IMR-90 (cell line): Measurements from ENCODE around the gene NSL1. TPM values are rescaled to one million over a fixed set of nuclear protein-coding genes. Genes with fewer than 3 reads are reported as not detected.

Source experiments
- ATAC-seq: fragments of 200-7000 bp; cut with Tn5 transposase; 2 replicates; pipeline ENCODE4 v1.9.1; 2020; ENCODE audit warnings: low read depth, mild to moderate bottlenecking, moderate library complexity
- BruUV-seq: library from RNA; stranded (reverse); fragments of 400-500 nt; replicated peaks from 2 replicates; lab custom pipeline; 2021; lab: Mats Ljungman, UMichigan
- CTCF ChIA-PET: fragments of 300-600 bp; formaldehyde crosslinking; extraction: SDS; loops from one replicate; lab custom pipeline; 2021; ENCODE audit warnings: antibody characterized with exemption; lab: Yijun Ruan, JAX
- POLR2A ChIA-PET: fragments of 300-600 bp; sonication (Branson Sonifier 250); formaldehyde crosslinking; loops from one replicate; lab custom pipeline; 2022; ENCODE audit warnings: antibody characterized with exemption; ENCODE audit not compliant: unreplicated experiment; lab: Charles Lee
- DNase-seq: peaks from one replicate; pipeline ENCODE4 v3.0.0; 2013
- H2AFZ ChIP-seq: replicated peaks from 2 replicates; pipeline ENCODE3; 2013; ENCODE audit warnings: low read length, mild to moderate bottlenecking; ENCODE audit not compliant: poor library complexity
- H2AK5ac ChIP-seq: 2 replicates; pipeline ENCODE4 v1.6.1; 2013; ENCODE audit warnings: low read depth, low read length, inconsistent platforms
- H2AK9ac ChIP-seq: replicated peaks from 2 replicates; pipeline ENCODE3; 2013; ENCODE audit warnings: mild to moderate bottlenecking, low read depth, low read length, moderate library complexity; ENCODE audit not compliant: poor library complexity
- H2BK120ac ChIP-seq: 2 replicates; pipeline ENCODE4 v1.6.1; 2013; ENCODE audit warnings: low read depth, low read length, inconsistent platforms
- H2BK15ac ChIP-seq: 3 replicates; pipeline ENCODE4 v1.6.1; 2013; ENCODE audit warnings: low read depth, low read length, inconsistent platforms
- H2BK20ac ChIP-seq: 2 replicates; pipeline ENCODE4 v1.6.1; 2013; ENCODE audit warnings: low read depth, mild to moderate bottlenecking, inconsistent platforms, low read length, moderate library complexity
- H2BK5ac ChIP-seq: 2 replicates; pipeline ENCODE4 v1.6.1; 2013; ENCODE audit warnings: mild to moderate bottlenecking, low read depth, low read length, inconsistent platforms; ENCODE audit not compliant: poor library complexity, severe bottlenecking
- H3K14ac ChIP-seq: replicated peaks from 2 replicates; pipeline ENCODE4 v1.6.1; 2013; ENCODE audit warnings: low read depth, low read length, inconsistent platforms
- H3K18ac ChIP-seq: 2 replicates; pipeline ENCODE4 v1.6.1; 2013; ENCODE audit warnings: low read depth, low read length, control low read depth
- H3K23ac ChIP-seq: 2 replicates; pipeline ENCODE4 v1.6.1; 2013; ENCODE audit warnings: low read depth, low read length, inconsistent platforms
- H3K27ac ChIP-seq: 2 replicates; pipeline ENCODE4 v1.5.1; 2013; ENCODE audit warnings: mild to moderate bottlenecking, control low read depth, low read length; ENCODE audit not compliant: insufficient read depth
- H3K27me3 ChIP-seq: 2 replicates; pipeline ENCODE4 v1.6.1; 2013; ENCODE audit warnings: low read length; ENCODE audit not compliant: control insufficient read depth, insufficient read depth
- H3K36me3 ChIP-seq: 2 replicates; pipeline ENCODE4 v1.6.1; 2013; ENCODE audit warnings: low read length, mixed read lengths; ENCODE audit not compliant: control insufficient read depth, insufficient read depth
- H3K4ac ChIP-seq: 2 replicates; pipeline ENCODE4 v1.6.1; 2013; ENCODE audit warnings: low read depth, low read length, inconsistent platforms
- H3K4me1 ChIP-seq: 2 replicates; pipeline ENCODE4 v1.6.1; 2013; ENCODE audit warnings: low read length, mixed read lengths; ENCODE audit not compliant: control insufficient read depth, insufficient read depth
- H3K4me2 ChIP-seq: 2 replicates; pipeline ENCODE4 v1.6.1; 2013; ENCODE audit warnings: low read depth, mild to moderate bottlenecking, control low read depth, low read length, moderate library complexity
- H3K4me3 ChIP-seq: 2 replicates; pipeline ENCODE4 v1.5.1; 2013; ENCODE audit warnings: low read depth, mild to moderate bottlenecking, control low read depth, low read length, moderate library complexity; ENCODE audit not compliant: insufficient read depth
- H3K56ac ChIP-seq: 2 replicates; pipeline ENCODE4 v1.6.1; 2013; ENCODE audit warnings: low read length, inconsistent platforms; ENCODE audit not compliant: insufficient read depth; ENCODE audit errors: extremely low read depth
- H3K79me1 ChIP-seq, 2 experiments: 2 replicates each; pipeline ENCODE4 v1.6.1; 2013; ENCODE audit warnings: low read length in 2 of 2, inconsistent platforms in 1 of 2, low read depth in 1 of 2
- H3K9ac ChIP-seq: 2 replicates; pipeline ENCODE4 v1.6.1; 2013; ENCODE audit warnings: low read depth, low read length, control low read depth
- H3K9me1 ChIP-seq: 2 replicates; pipeline ENCODE4 v1.6.1; 2013; ENCODE audit warnings: low read length, inconsistent platforms; ENCODE audit not compliant: insufficient read depth
- H3K9me3 ChIP-seq: 2 replicates; pipeline ENCODE4 v1.6.1; 2013; ENCODE audit warnings: low read length; ENCODE audit not compliant: control insufficient read depth, insufficient read depth
- H4K20me1 ChIP-seq: 2 replicates; pipeline ENCODE4 v1.6.1; 2013; ENCODE audit warnings: low read length, inconsistent platforms; ENCODE audit not compliant: insufficient read depth
- H4K5ac ChIP-seq: 2 replicates; pipeline ENCODE4 v1.6.1; 2013; ENCODE audit warnings: mild to moderate bottlenecking, low read depth, low read length, control low read depth
- H4K8ac ChIP-seq, 2 experiments: 2 replicates each; pipeline ENCODE4 v1.6.1; 2013; ENCODE audit warnings: low read depth in 2 of 2, low read length in 2 of 2, control low read depth in 1 of 2, inconsistent platforms in 1 of 2
- H4K91ac ChIP-seq: 2 replicates; pipeline ENCODE4 v1.6.1; 2013; ENCODE audit warnings: low read depth, low read length, inconsistent platforms; ENCODE audit not compliant: insufficient read depth
- BHLHE40 ChIP-seq: fragments of 150-350 bp; IDR thresholded peaks from 2 replicates; pipeline ENCODE4 v1.6.1; 2016; ENCODE audit warnings: mild to moderate bottlenecking, low read depth, low read length
- CEBPB ChIP-seq: IDR thresholded peaks from 2 replicates; pipeline ENCODE4 v1.6.1; 2012; ENCODE audit warnings: low read depth, low read length, improper control_type of control experiment
- CHD1 ChIP-seq: IDR thresholded peaks from 2 replicates; pipeline ENCODE4 v1.6.1; 2012; ENCODE audit warnings: low read depth, low read length, improper control_type of control experiment
- MAFK ChIP-seq: IDR thresholded peaks from 2 replicates; pipeline ENCODE4 v1.6.1; 2012; ENCODE audit warnings: low read depth, low read length, improper control_type of control experiment
- MAZ ChIP-seq: IDR thresholded peaks from 2 replicates; pipeline ENCODE4 v1.6.1; 2012; ENCODE audit warnings: low read depth, mild to moderate bottlenecking, low read length, improper control_type of control experiment, moderate library complexity, borderline replicate concordance
- NFE2L2 ChIP-seq: fragments of 150-350 bp; IDR thresholded peaks from 2 replicates; pipeline ENCODE4 v1.6.1; 2016; ENCODE audit warnings: low read depth, mild to moderate bottlenecking, low read length
- POLR2A ChIP-seq: IDR thresholded peaks from 2 replicates; pipeline ENCODE4 v1.6.1; 2012; ENCODE audit warnings: mild to moderate bottlenecking, low read depth, low read length
- RAD21 ChIP-seq: IDR thresholded peaks from 2 replicates; pipeline ENCODE4 v1.6.1; 2012; ENCODE audit warnings: low read length, improper control_type of control experiment
- RCOR1 ChIP-seq: IDR thresholded peaks from 2 replicates; pipeline ENCODE4 v1.6.1; 2012; ENCODE audit warnings: mild to moderate bottlenecking, low read length, improper control_type of control experiment; ENCODE audit not compliant: insufficient replicate concordance
- RFX5 ChIP-seq: IDR thresholded peaks from 2 replicates; pipeline ENCODE4 v1.8.0; 2012; ENCODE audit warnings: low read depth, mild to moderate bottlenecking, low read length, moderate library complexity
- SMC3 ChIP-seq: fragments of 150-350 bp; IDR thresholded peaks from 2 replicates; pipeline ENCODE4 v1.6.1; 2016; ENCODE audit warnings: low read depth, mild to moderate bottlenecking, antibody characterized with exemption, low read length, moderate library complexity
- USF2 ChIP-seq: fragments of 150-350 bp; IDR thresholded peaks from 2 replicates; pipeline ENCODE4 v1.6.1; 2017; ENCODE audit warnings: mild to moderate bottlenecking, antibody characterized with exemption, low read length, low read depth
- WGBS, 2 experiments: methylation state at CpG; one replicate each; pipeline versions ENCODE4 v1.1.5 to v1.1.7; 2013; ENCODE audit warnings: missing lambda C conversion rate in 2 of 2; ENCODE audit not compliant: insufficient read length in 1 of 2; ENCODE audit errors: extremely low coverage in 2 of 2; 5-methylcytosine and 5-hydroxymethylcytosine counted together
- dilution Hi-C: fragments of 300-500 bp; cut with HindIII; formaldehyde crosslinking; loops from one replicate; pipeline ENCODE4 v1.14.3; 2018; ENCODE audit warnings: low sequenced_read_pairs; ENCODE audit not compliant: unreplicated experiment
- in situ Hi-C: fragments of 300-500 bp; cut with MboI; formaldehyde crosslinking; loops from 3 replicates; pipeline ENCODE4 v1.14.3; 2019; ENCODE audit warnings: low sequenced_read_pairs, inconsistent platforms, mixed read lengths
- intact Hi-C: fragments of 100-400 bp; cut with micrococcal nuclease; formaldehyde crosslinking; loops from 2 replicates; pipeline ENCODE4 v1.10.0; 2022
- polyA plus RNA-seq, 3 experiments: library from polyadenylated mRNA; depleted of rRNA; stranded (reverse); fragments of >200 nt; gene quantifications; 2 replicates each; pipeline ENCODE4 v1.2.3, GENCODE V29; 2012; ENCODE audit warnings: low replicate concordance in 1 of 3
- total RNA-seq: library from RNA; depleted of rRNA; stranded (reverse); fragments of >200 nt; gene quantifications from 2 replicates; pipeline ENCODE4 v1.2.3, GENCODE V29; 2012

The NSL1 gene
- total and polyA plus RNA-seq, 2 of the 4 experiments (the other 2 are of a cell fraction): 19.1 to 42.5 TPM

GRCh38 chr1:212762234-212762633, 29.3 kb downstream of the NSL1 start:
- WGBS, 2 experiments: no CpG with 5 or more reads among the region's 4 CpGs
- Histone ChIP-seq H3K27me3 (no peaks in the 10 kb centered on the region), H2BK15ac (no peak overlapping the region), H3K9me3 (no peaks in the 10 kb centered on the region), H3K4me2 (no peak overlapping the region), H2BK5ac (no peak overlapping the region), H3K56ac (no peak overlapping the region), H4K8ac (no peak overlapping the region), H3K27ac (no peak overlapping the region), H3K4me1 (no peaks in the 10 kb centered on the region), H3K79me1 (peaks cover 28 to 29% of the 10 kb centered on the region in 2 experiments), H2AFZ (no peak overlapping the region), H3K9ac (no peak overlapping the region), H2AK9ac (no peak overlapping the region), H3K18ac (no peak overlapping the region), H3K23ac (no peak overlapping the region), H3K36me3 (peaks cover 1% of the 10 kb centered on the region; the same call in 1 of the 2 replicates), H2BK20ac (no peak overlapping the region), H4K5ac (no peak overlapping the region), H3K4ac (no peak overlapping the region), H2BK120ac (no peak overlapping the region), H4K91ac (no peak overlapping the region), H2AK5ac (no peak overlapping the region), H3K4me3 (no peak overlapping the region), H3K14ac (no peak overlapping the region), H4K20me1 (0 out of 2 replicates have a peak, but pooled peaks cover 9% of the 10 kb centered on the region), H3K9me1 (0 out of 2 replicates have a peak, but pooled peaks cover 7% of the 10 kb centered on the region)
- ATAC-seq (no peak), DNase-seq (no peak)
- TF ChIP-seq RFX5 (no peak), POLR2A (no peak), RAD21 (no peak), USF2 (no peak), BHLHE40 (no peak), RCOR1 (no peak), SMC3 (no peak), CEBPB (no peak), CHD1 (no peak), MAZ (no peak), NFE2L2 (no peak), MAFK (no peak)
- in situ Hi-C loops: no loop called here
- dilution Hi-C loops: no loop called here
- intact Hi-C loops: no loop called here
- CTCF ChIA-PET: interaction anchor here (1.0 to 1.4 kb wide), 2 partner anchors 9 to 13 kb away, joined by 4 read pairs; no protein-coding TSS in a partner anchor
- BruUV-seq: no TSS peak
- POLR2A ChIA-PET: interaction anchor here (0.6 kb wide), 1 partner anchor 73 kb away, joined by 3 read pairs; no protein-coding TSS in a partner anchor
